ENCODE measurements around the gene SLC25A21.
"Not testable (repeated sequence)": the region's sequence is repeated elsewhere in the genome, so short reads cannot be mapped to it uniquely, and the experiment has no call there.

Gene SLC25A21

DNA sequence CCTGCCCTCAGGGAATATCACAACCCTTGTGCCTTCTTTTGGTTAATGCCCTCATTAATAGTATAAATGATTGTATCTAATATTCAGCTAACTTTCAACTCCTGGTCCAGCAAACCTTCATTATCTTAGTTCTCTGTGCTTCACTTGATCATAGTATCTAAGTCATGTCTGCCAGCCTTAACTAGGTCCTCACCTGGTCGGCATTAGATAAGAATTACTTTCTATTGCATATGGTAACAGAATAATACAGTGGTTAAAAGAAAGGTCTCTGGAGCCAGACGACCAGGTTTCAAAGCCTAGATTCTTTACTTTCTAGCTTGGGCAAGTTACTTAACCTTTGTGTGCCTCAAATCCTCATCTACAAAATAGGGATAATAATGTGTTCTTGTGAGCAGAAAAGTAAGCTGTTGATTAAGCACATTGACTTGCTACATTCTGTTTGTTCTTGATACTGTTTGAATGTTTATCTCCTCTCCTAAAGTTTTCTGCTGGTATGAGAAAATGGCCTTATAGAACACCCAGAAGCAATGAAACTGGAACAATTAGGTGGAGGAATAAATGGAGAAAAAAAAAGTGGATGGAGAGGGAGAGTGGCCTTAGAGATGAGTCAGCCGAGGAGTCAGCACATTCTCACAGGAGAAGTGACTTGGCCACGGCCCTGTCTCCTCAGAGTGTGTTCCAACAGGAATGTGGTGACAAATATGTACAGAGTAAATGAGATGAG is 176.1 kb downstream of the SLC25A21 start:
- no peak for DNase-seq (ENCODE audit: low read depth in 2 of 2, low spot score in 1 of 2)

DNA sequence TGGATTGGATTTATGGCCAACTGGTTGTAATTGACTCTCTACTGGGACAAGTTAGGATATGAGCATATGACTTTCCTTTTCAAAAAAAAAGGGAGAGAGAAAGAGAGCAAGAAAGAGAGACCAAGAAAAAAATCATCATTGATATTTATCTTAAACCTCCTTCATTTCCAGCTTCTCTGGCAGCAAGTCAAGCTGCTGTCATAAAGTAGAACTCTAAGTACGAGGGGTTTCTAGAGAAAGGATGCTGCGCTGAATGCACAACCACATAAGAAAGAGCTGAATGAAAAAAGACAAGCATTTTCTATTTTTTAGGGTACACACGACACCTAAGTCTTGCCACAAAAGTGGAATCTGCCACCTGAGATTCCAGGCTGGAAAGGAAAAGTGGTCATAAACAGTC is 182.6 kb downstream of the SLC25A21 start:
- DNase-seq (ENCODE audit: low read depth in 2 of 2, low spot score in 1 of 2): no peak

DNA sequence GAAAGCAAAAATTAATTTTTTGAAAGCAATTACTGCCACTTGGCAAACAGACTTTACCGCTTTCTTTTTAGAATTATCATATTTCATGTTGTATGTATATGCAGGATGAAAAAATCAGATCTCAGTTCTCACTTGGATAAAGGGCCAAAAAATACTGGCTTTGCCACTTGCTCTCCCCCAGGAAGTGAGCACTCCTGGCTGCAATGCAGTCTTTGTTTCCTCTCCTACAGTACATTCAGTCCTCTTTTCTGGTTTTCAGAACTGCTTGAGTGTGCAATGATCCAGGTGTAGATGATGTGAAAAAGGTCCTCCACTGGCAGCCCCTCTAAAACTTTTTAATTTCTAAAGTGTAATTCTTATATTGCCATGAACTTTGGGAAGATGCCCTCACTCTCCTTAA is 183.4 kb downstream of the SLC25A21 start:
- no peak for DNase-seq (ENCODE audit: low read depth in 2 of 2, low spot score in 1 of 2)

DNA sequence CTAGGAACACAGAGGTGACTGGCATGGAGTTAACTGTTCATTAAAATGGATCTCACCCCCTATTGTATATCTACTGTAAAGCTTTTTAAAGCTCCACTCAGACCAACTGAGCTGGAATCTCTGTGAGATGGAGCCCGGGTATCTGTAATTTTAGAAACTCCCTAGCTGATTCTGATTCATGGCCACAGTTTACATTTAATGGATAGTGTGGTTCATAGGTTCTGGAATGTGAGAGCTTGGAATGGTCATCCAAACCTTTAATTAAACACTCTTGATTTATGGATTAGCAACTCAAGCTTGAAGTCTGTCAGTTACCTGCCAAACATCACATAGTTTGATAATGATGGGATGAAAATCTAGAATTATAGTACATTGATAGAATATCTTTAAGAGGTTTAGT is 183.8 kb downstream of the SLC25A21 start:
- DNase-seq (ENCODE audit: low read depth in 2 of 2, low spot score in 1 of 2): no peak

DNA sequence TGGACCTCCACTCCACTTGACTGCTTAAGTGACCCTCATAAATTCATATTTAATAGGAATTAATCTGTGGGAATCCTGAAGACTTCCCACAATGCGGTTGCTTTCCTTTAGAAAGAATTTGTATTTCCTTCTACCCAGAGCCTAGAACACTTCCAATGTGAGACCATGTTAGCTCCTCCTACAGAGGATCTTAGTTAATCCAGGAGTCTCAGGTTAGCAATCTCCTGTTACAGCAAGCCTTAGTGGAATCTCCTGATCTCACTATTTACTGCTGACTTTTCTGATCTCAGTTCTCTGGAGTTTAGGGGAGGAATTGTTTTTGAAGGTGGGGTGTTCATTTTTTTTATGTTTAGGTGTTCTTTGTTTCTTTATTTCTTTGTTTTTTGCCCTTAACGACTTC is 186.0 kb downstream of the SLC25A21 start:
- no peak for DNase-seq (ENCODE audit: low read depth in 2 of 2, low spot score in 1 of 2)

DNA sequence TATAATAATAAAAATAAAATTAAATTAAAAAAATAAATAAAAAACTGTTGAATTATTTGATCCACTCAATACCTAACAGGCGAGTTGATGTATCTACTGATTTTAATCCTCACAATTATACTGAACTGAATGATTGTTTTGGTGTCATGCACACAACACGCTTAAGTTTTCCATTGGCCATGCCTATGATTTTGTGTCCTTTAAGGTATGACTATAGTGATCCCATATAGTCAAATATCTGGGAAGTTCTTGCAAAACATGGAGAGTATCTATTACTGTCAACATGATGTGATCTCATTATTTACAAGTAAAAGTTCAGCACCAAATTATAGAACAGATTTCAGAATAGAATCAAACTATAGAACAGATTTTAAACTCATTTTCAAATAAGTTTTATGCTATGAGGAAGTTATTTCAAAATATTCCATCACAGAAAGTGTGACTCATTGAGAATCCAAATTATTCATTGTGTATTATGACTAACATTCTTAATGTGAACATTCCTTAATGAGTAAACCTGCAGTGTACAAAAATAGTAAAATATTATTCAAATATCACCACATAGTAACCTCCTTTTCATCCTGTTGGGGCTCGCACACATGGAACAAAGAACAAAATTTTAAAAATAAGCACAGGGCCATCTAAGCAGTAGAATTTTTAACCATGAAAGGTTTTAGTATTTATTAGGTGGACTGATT is 190.4 kb downstream of the SLC25A21 start:
- no peak for DNase-seq (ENCODE audit: low read depth in 2 of 2, low spot score in 1 of 2)

DNA sequence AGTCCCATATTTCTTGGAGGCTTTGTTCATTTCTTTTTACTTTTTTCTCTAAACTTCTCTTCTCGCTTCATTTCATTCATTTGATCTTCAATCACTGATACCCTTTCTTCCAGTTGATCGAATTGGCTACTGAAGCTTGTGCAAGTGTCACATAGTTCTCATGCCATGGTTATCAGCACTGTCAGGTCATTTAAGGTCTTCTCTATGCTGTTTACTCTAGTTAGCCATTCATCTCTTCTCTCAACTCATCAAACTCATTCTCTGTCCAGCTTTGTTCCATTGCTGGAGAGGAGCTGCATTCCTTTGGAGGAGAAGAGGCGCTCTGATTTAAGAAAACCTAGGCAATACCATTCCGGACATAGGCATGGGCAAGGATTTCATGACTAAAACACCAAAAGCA is 192.0 kb downstream of the SLC25A21 start:
- DNase-seq (ENCODE audit: low read depth in 2 of 2, low spot score in 1 of 2): not testable (repeated sequence)

DNA sequence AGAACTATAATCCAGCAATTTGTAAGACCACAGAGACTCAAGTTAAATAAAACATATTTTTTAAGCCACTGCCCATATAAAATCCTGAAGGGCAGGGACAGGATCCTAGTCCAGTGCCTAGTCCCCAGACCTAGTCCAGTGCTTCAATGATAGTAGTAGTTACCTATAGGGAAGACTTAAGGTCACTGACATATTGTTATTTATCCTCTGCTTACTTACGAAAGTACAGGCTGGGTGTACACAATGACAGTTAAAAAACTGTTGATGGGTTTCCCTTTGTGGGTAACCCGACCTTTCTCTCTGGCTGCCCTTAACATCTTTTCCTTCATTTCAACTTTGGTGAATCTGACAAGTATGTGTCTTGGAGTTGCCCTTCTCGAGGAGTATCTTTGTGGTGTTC is 192.5 kb downstream of the SLC25A21 start:
- no peak for DNase-seq (ENCODE audit: low read depth in 2 of 2, low spot score in 1 of 2)

DNA sequence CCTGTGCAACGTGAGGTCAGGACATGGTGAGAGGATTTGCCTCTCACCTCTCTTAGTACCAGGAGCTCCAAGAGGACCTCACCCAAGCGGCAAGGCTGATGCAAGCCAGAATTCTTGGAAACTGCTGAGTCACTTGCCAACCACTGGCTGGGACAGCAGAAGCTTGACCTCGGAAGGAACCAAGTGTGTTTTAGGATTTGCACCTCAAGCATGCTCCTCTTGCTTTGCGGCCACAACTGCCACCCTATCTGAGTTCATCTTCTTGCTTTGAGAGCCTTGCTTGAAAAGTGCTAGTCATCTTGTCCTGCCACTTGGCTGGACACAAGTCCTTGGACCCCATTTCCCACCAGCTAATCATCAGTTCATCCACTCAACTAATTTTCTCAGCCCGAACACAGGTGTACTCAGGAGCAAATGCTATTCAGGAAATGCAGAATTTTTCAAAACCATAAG is 195.8 kb downstream of the SLC25A21 start:
- DNase-seq (ENCODE audit: low read depth in 2 of 2, low spot score in 1 of 2): no peak

DNA sequence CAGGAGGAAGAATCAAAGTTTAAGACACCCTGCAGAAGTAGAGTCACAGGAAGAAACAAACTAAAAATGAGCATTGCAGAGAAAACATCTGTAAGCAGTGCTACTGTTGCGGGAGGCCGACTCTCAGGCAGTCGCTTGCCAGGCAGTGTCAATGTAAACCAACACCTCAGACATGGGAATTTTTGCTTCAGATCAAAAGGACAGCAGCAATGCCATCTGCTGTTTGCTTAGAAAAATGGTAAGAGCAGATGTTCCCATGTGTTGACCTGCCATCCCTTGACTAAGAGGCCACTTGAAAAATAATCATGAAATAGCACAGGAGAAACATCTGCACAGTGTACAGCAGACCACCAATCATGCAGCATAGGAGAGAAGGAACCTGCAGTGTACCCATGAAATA is 196.6 kb downstream of the SLC25A21 start:
- DNase-seq (ENCODE audit: low read depth in 2 of 2, low spot score in 1 of 2): no peak

DNA sequence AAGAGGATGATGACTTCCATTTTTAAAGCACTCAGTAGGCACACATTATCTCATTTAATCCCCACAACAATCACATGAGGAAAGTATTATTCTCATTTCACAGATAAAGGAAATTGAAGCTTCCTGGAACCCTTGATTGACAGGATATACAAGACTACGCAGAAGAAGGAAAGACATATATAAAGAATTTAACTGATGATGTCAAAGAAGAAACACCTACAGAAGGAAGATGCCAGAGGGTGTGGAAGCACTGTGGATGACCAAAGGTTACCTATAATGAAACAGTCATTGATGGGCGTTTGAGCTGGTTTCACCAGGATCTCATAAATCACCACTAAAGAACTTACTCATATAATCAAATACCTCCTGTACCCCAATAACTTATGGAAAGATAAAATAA is 197.4 kb downstream of the SLC25A21 start:
- no peak for DNase-seq (ENCODE audit: low read depth in 2 of 2, low spot score in 1 of 2)

DNA sequence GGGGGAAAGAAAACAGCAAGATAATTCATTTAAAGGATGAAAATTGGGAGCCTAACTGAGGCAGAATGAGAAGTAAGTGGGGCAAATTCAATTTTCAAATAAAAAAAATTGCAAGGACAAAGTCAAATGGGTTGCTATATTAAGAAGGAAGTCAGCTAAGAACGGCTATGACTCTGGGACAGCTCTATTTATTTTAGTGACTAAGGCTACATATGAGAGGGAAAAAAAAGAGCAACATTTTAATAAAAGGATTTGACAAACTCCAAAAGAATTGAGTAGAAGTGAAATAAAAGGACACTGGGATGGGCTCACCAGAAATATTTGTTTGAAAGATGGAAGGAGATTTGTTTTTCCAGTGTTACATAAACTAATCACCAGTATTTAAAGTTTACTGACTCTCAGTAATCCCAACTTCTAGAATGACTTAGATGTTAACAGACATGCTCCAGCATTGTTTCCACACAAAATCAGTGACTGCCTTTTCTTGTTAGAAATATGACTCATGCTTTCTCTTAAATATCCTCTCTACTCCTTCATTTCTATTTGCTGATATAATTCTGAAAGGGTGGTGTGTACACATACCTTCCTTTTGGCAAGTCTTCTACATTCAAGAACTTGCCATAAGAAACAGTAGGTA is 198.5 kb downstream of the SLC25A21 start:
- DNase-seq (ENCODE audit: low read depth in 2 of 2, low spot score in 1 of 2): no peak

DNA sequence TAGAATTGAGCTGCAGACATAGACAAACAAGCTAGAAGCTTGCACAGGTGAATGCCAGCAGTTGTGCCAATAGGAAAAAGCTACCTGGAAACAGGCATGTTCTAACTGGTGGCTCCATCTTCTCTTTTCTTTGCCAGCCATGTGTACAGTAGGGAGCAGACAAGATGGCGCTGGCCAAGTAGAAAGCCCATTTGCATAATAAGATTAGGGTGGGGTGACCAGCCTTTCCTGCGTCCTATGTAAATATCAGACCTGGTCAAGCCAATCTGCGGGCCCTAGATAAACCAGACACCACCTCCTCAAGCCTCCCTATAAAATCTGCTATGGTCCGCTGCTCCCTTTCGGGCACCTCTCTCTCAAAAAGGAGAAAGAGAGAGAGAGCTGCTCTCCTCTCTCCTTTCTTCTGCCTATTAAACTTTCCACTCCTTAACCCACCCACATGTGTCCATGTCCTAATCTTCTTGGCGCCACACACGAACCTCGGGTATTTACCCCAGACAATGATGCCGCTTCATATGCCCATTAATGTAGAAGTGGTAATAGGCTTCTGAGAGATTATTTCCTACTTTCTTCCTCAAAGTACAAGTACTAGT is 201.0 kb downstream of the SLC25A21 start:
- no peak for DNase-seq (ENCODE audit: low read depth in 2 of 2, low spot score in 1 of 2)

DNA sequence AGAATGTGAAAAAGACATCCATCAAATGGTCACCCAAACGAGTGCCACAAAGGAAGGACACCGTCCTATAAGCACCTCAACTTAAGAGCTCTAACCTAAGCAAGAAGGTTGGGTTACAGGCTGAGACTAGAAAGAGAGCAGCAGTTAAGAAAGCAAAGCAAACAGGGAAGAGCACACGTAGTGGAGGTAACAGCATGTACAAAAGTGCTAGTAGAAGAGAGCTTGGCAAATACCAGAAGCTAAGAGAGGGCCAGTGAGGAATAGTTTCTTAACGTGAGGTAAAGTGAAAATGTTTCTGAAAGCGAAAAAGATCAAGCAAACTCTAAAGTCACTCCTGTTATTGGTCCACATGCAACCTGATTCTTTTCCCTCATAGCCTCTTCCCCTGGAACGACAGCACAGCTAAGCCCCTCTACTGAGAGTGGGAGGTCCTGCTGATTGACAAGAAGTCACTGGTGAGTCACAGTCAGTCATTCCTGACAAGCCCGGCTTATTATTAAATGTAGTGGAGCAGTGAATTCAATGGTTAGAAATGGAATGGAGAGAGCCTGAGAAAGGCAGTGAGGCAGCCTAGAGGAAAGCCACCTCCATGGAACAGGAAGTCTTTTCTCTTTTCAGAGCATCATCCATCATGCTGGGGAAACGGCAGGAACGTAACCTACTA is 204.4 kb downstream of the SLC25A21 start:
- no peak for DNase-seq (ENCODE audit: low read depth in 2 of 2, low spot score in 1 of 2)

DNA sequence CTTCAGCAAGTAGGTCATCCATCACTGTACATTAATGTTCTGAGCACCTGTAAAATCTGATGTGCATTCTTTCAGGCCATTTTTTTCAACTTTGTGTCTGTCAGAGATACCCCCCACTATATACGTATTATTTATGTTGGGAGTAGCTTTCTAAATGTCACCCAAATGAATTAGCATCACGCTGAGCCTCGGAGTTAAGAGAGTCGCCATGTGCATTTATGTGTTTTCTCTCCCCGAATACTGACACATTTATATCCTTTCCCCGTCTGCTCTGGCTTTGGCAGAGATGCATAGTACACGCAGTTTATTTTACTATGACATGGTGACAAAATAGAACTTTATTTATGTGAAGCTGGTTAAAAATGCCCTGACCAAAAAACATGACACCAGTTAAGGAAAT is 216.4 kb downstream of the SLC25A21 start:
- no peak for DNase-seq (ENCODE audit: low read depth in 2 of 2, low spot score in 1 of 2)

DNA sequence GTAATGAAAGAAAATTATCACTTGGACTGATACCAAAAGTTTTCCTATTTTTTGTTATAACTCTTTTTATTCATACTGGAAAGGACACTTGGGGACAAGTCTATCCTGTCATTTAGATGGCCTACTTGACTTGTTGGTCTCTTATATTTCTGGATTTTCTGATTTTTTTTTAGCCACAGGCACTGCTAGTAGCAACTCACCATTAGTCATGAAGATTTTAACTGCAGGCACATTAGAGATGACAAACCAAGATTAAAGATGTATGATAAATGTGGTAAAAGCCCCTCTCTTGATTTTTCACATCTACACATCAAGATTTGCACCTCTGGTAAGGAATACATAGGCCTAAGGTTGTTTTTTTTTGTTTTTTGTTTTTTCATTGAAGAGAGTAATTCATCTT is 217.0 kb downstream of the SLC25A21 start:
- no peak for DNase-seq (ENCODE audit: low read depth in 2 of 2, low spot score in 1 of 2)

DNA sequence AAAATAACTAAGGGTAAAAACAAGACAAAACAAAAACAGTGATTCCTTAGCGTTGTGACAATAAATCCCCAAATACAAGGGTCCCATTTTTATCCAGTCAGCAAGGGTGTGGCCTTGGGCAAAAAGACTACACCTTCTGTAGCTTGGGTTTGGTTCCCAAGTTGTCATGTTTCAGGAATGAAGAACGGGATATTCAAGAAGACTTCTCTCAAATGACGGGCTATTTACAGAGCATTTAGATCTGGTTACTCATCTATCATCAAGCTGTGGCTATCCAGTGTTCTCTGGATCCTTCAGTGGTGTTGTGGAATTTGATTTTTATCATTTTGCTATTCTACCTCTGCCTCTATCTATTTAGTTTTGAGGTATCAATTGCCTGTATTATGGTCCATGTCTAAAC is 219.7 kb downstream of the SLC25A21 start:
- no peak for DNase-seq (ENCODE audit: low read depth in 2 of 2, low spot score in 1 of 2)

DNA sequence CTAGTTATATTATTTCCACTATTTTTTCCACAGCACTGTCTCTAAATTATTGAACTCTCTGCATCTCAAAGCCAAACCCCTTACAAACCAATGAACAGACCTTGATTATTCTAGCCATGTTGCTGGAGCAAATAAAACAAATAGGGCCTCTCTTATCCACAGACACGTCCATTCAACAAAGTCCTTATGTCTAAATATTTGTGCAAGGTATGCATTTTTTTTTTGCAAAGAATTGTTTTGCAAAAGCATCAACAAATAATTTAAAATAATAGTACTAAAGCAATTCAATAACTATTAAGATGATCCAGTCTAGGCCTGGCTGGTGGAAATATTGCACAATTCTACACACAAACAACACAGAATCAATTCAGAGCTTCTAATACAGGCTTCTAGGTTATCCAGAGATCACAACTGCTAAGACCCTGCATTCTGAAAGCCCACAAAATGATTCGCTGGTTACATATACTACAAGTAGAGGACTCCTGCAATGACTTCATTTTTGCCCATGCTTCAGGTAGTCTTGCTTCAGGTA is 221.0 kb downstream of the SLC25A21 start:
- DNase-seq (ENCODE audit: low read depth in 2 of 2, low spot score in 1 of 2): no peak

DNA sequence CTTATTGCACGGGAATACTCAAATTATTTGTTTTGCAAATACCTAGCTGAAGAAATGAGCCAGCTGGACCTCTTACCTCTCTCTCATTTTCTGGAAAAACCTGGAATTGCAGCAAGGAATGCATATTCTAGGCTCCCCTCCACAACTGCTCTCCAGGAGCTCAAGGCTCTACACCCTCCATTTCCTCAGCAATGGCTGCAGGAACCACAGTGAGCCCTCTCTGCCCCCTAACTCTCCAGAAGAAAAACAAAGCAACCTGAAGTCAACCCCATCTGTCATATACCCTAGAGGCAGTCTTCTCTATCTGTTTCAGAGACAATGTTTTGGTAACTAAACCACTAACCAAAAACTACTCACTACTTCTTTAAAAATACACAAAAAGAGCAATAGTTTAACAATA is 221.6 kb downstream of the SLC25A21 start:
- DNase-seq (ENCODE audit: low read depth in 2 of 2, low spot score in 1 of 2): no peak

DNA sequence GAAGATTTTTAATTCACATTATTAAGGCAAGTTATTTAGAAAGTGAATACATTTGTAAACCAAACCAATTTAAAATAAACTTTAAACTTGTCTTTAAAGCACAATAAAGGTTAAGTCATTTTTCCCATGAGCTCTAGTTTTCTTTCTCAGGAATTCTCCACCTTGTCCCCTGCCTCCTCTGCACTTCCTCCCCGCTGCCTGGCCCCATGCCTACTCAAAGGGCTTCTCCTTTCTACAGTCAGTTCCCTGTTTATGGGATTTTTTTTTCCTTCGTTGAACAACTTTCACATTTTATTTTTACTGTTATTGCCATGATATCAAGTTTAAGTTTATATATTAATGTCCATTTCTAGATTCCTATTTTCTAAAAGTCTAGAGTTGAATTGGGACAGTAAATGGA is 223.0 kb downstream of the SLC25A21 start:
- no peak for DNase-seq (ENCODE audit: low read depth in 2 of 2, low spot score in 1 of 2)

DNA sequence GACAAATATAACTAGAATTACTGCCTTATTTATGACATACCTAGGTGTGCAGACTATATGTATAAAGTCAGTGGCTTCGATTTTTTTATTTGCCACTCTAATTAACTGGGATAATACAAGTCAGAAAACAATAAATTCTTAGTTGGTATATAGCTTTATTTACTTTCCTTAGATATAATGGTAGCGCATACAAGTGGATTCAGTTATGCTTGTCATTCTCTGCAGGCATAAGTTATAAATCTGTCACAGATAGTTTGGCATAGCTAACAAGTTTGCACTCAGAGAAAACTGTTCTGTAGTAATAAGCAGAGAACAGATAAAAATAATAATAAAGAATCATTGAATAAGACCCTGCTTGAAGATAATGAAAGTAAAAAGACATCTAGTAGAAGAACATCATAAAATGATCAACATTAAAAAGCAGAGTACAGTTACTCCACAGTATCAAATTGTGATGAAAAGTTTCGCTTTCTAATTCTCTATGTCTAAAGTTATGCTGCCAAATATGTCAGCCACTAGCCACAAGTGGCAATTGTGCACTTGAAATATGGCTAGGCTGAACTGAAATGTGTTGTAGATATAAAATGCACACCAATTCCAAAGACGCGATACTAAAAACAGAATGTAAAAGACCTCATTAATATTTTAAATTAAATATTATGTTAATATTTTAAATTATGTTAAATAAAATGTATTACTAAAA is 224.1 kb downstream of the SLC25A21 start:
- no peak for DNase-seq (ENCODE audit: low read depth in 2 of 2, low spot score in 1 of 2)
